Spleen (tissue), 11 donors: ENCODE data around the gene P2RX7. TPM values are rescaled to one million over a fixed set of nuclear protein-coding genes. Genes with fewer than 3 reads are reported as not detected.
A peak's percentile ranks its signal among the peaks of the same experiment; 100 is the strongest.

Experiments
- DNase-seq: peaks from one replicate; pipeline ENCODE4 v3.0.0-alpha.2; 2020
- H3K27ac ChIP-seq, 8 donors: fragments of 200-600 bp; sonication (generic) in 7 of 8; 1 replicate in 4 of 8; 2 replicates in 4 of 8; pipeline versions ENCODE4 v1.5.0 to v1.8.0; 2016 to 2021; ENCODE audit warnings: inconsistent platforms in 4 of 8, mild to moderate bottlenecking in 4 of 8, moderate library complexity in 1 of 8
- H3K27me3 ChIP-seq, 7 donors: fragments of 200-600 bp; sonication (generic) in 6 of 7; replicated peaks in 1 of 7; 1 replicate in 4 of 7; 2 replicates in 3 of 7; pipeline versions ENCODE4 v1.5.0 to v1.8.0; 2016 to 2021; ENCODE audit warnings: inconsistent platforms in 3 of 7, mild to moderate bottlenecking in 1 of 7
- H3K36me3 ChIP-seq, 6 donors: fragments of 200-600 bp; sonication (generic) in 5 of 6; 1 replicate in 4 of 6; 2 replicates in 2 of 6; pipeline versions ENCODE4 v1.5.0 to v1.8.0; 2016 to 2021; ENCODE audit warnings: inconsistent platforms in 2 of 6
- H3K4me1 ChIP-seq, 6 donors: fragments of 200-600 bp; sonication (generic) in 5 of 6; 1 replicate in 3 of 6; 2 replicates in 3 of 6; pipeline versions ENCODE4 v1.5.0 to v1.8.0; 2016 to 2021; ENCODE audit warnings: inconsistent platforms in 3 of 6
- H3K4me3 ChIP-seq, 8 donors: fragments of 200-600 bp; sonication (generic) in 7 of 8; 1 replicate in 4 of 8; 2 replicates in 4 of 8; pipeline versions ENCODE4 v1.5.0 to v1.8.0; 2016 to 2021; ENCODE audit warnings: inconsistent platforms in 4 of 8, mild to moderate bottlenecking in 4 of 8, moderate library complexity in 2 of 8
- H3K9me3 ChIP-seq, 8 donors: fragments of 200-600 bp; sonication (generic) in 7 of 8; 1 replicate in 4 of 8; 2 replicates in 4 of 8; pipeline versions ENCODE4 v1.5.0 to v1.8.0; 2016 to 2021; ENCODE audit warnings: inconsistent platforms in 4 of 8
- CTCF ChIP-seq, 11 experiments: fragments of 200-600 bp in 7 of 11; fragments of 450-650 bp in 4 of 11; sonication (generic) in 4 of 11; IDR thresholded peaks in 8 of 11; conservative IDR thresholded peaks in 3 of 11; 1 replicate in 7 of 11; 2 replicates in 4 of 11; pipeline versions ENCODE4 v1.4.0 to v1.8.0; 2016 to 2021; ENCODE audit warnings: antibody characterized with exemption in 11 of 11, inconsistent platforms in 4 of 11, mild to moderate bottlenecking in 1 of 11
- POLR2A ChIP-seq, 3 donors: fragments of 450-650 bp; IDR thresholded peaks; one replicate each; pipeline ENCODE4 v1.5.1; 2017; ENCODE audit warnings: antibody characterized with exemption in 3 of 3, mild to moderate bottlenecking in 1 of 3
- POLR2AphosphoS5 ChIP-seq, 3 donors: sonication (generic); formaldehyde crosslinking; IDR thresholded peaks; one replicate each; pipeline ENCODE4 v1.5.1; 2017; ENCODE audit warnings: antibody characterized with exemption in 3 of 3
- WGBS, 5 donors: extraction: QIAGEN DNeasy Blood & Tissue Kit in 3 of 5; methylation state at CpG; one replicate each; pipeline versions ENCODE4 v1.1.5 to v1.1.7; 2013 to 2018; 5-methylcytosine and 5-hydroxymethylcytosine counted together
- intact Hi-C: fragments of 100-400 bp; cut with DNase I; formaldehyde crosslinking; loops from one replicate; pipeline ENCODE4 v1.15.0; 2023; ENCODE audit warnings: low total_unique reads
- polyA plus RNA-seq, 3 donors: library from polyadenylated mRNA; stranded (reverse); fragments of 200-250 nt; gene quantifications; one replicate each; pipeline ENCODE4 v1.2.1, GENCODE V29; 2013
- total RNA-seq, 7 donors: library from RNA; depleted of rRNA in 3 of 7; stranded (reverse); fragments of >200 nt in 3 of 7; fragmentation: NEBNext Ultra II Directional in 4 of 7; extraction: Animal tissue kit (Norgen Biotek cat#: 25700) in 4 of 7; gene quantifications; one replicate each; pipeline versions ENCODE4 v1.1.0 to v1.2.1, GENCODE V29; 2016 to 2021
- donor health status: healthy with polysubstance abuse.
- donor health status: DM: no; HTN: no; CAD: no; lungs with moderate emphysema.
- donor health status: DM: no; HTN: no; CAD: no.
- donor health status: Bipolar disorder and iron deficiency.
- donor health status: healthy.
- donor health status: DM: no; HTN: no; CAD: no.
- donor health status: DM: yes; HTN: yes; CAD: no.

The P2RX7 gene
- total and polyA plus RNA-seq, 10 donors = 1.8 to 12.3 (median 9.0) TPM

DNA sequence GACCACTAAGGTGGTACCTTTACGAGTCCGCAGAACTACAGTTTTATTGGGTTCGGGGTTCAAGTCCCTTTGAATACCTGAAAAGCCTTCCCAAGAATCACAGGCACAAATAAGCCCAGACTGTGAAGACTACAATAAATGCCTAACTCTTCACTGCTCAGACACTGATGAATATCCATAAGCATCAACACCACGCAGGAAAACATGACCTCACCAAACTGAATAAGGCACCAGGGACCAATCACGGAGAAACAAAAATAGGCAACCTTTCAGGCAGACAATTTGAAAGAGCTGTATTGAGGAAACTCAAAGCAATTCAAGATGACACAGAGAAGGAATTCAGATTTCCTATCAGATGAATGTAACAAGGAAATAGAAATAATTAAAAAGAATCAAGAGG is 24.2 kb upstream of the P2RX7 start:
- H3K4me3 ChIP-seq = no peak overlapping the region
- H3K4me1 ChIP-seq = peaks cover 0 to 10% (median 6%) of the 10 kb centered on the region in 6 donors
- intact Hi-C loops = no loop called here
- DNase-seq = no peak
- peaks cover 0 to 10% (median 2%) of the 10 kb centered on the region in 8 donors for H3K9me3 ChIP-seq
- 65 to 86% (median 74%) methylated on average over 5 of the region's 5 CpGs for WGBS, 5 donors
- TF ChIP-seq CTCF (IDR thresholded peaks at IDR 0.05 in 8 of 11, conservative IDR thresholded peaks at IDR 0.05 in 3 of 11) (no peak), POLR2A (IDR thresholded peaks at IDR 0.05) (no peak)
- no peak overlapping the region for H3K27ac ChIP-seq
- no peaks in the 10 kb centered on the region for H3K36me3 ChIP-seq
- no peaks in the 10 kb centered on the region for H3K27me3 ChIP-seq

DNA sequence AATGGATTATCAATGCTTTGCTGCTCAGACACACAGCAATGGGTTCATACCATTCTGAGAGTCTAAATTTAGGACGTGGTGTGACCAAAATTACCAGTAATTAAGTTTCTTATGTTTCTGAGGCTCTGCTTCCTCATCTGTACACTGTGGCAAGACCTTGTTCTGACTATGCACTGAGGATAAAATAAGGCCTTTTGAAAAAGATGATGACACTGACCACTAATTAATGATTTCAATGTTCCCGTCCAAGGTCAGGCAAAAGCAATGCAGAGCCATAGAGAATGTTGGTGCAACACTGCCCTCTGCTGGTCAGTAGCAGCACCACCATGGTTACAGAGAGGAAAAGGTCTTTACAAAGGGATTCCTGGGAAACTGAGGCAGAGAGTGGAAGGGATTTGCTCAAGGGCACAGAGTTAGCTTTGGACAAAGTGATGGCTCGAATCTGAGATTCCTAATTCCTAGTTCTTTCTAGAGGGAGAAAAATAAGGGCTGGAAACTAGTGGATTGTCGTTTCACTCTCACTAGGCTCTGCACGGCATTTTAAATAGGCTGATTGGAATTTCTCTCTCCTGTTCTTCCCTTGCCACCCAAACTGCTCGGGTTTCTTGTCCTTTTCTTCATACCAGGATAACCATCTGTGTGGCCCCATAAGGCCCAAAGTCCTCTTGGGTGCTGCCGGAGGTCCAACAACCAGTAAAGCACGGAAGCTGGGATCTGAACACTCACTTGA is 22.3 kb upstream of the P2RX7 start:
- 50 to 55% (median 52%) methylated on average over 8 of the region's 8 CpGs for WGBS, 5 donors
- Histone ChIP-seq H3K9me3 (no peaks in the 10 kb centered on the region), H3K36me3 (no peaks in the 10 kb centered on the region), H3K4me1 (peaks cover 0 to 10% (median 6%) of the 10 kb centered on the region in 6 donors), H3K27ac (no peak overlapping the region), H3K4me3 (no peak overlapping the region), H3K27me3 (no peaks in the 10 kb centered on the region)
- TF ChIP-seq CTCF (IDR thresholded peaks at IDR 0.05 in 8 of 11, conservative IDR thresholded peaks at IDR 0.05 in 3 of 11) (peak; percentile 85 to 96 (median 94)), POLR2AphosphoS5 (IDR thresholded peaks at IDR 0.05) (no peak), POLR2A (IDR thresholded peaks at IDR 0.05) (no peak)
- DNase-seq = no peak
- intact Hi-C loops = loop anchor here (10.0 kb wide), 2 partner anchors 114 to 526 kb away; partner anchors contain the start of gene POP5

DNA sequence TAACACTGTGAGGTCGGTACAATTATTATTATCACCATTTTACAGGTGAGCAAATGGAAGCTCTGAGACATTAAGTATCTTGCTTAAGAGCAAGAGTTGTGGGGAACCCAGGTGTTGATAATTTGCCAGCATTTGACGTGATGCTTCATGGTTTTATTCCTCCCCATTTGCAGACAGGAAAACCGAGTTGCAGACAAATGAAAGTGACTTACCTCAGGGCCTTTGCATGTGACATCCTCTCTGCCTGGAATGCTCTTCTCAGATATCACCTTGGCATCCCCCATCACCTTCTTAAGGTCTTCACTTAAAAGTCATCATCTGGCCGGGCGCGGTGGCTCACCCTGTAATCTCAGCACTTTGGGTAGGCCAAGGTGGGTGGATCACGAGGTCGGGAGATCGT is 21.0 kb upstream of the P2RX7 start:
- Histone ChIP-seq H3K9me3 (no peaks in the 10 kb centered on the region), H3K4me1 (peaks cover 0 to 10% (median 6%) of the 10 kb centered on the region in 6 donors), H3K27ac (no peak overlapping the region), H3K36me3 (no peaks in the 10 kb centered on the region), H3K27me3 (no peaks in the 10 kb centered on the region), H3K4me3 (no peak overlapping the region)
- TF ChIP-seq POLR2A (IDR thresholded peaks at IDR 0.05) (no peak), POLR2AphosphoS5 (IDR thresholded peaks at IDR 0.05) (no peak), CTCF (IDR thresholded peaks at IDR 0.05 in 8 of 11, conservative IDR thresholded peaks at IDR 0.05 in 3 of 11) (no peak)
- intact Hi-C loops = loop anchor here (10.0 kb wide), 2 partner anchors 113 to 527 kb away; partner anchors contain the start of gene POP5
- WGBS, 5 donors = 70 to 81% (median 74%) methylated on average over 9 of the region's 9 CpGs
- DNase-seq = no peak

DNA sequence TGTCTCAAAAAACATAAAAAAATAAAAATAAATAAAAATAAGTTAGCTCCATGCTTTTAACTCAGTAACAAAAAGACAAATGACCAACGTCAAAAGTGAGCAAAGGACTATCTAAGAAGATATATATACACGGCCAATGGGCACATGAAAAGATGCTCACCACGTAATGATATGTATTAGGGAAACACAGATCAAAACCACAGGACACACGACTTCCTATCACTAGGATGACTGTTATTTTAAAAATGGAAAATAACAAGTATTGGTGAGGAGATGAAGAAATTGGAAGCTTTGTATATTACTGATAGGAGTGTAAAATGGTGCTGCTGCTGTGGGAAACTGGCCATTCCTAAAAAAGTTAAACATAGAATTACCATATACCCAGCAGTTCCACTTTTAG is 20.2 kb upstream of the P2RX7 start:
- Histone ChIP-seq H3K36me3 (no peaks in the 10 kb centered on the region), H3K9me3 (no peaks in the 10 kb centered on the region), H3K4me3 (no peak overlapping the region), H3K4me1 (peaks cover 0 to 10% (median 6%) of the 10 kb centered on the region in 6 donors), H3K27ac (no peak overlapping the region), H3K27me3 (no peaks in the 10 kb centered on the region)
- intact Hi-C loops = loop anchor here (10.0 kb wide), 2 partner anchors 112 to 528 kb away; partner anchors contain the start of gene POP5
- TF ChIP-seq POLR2AphosphoS5 (IDR thresholded peaks at IDR 0.05) (no peak), POLR2A (IDR thresholded peaks at IDR 0.05) (no peak), CTCF (IDR thresholded peaks at IDR 0.05 in 8 of 11, conservative IDR thresholded peaks at IDR 0.05 in 3 of 11) (no peak)
- 41 to 59% (median 48%) methylated on average over 4 of the region's 4 CpGs for WGBS, 5 donors
- DNase-seq = no peak
